Stimulated activated CD4-positive, alpha-beta T cell treated with anti-CD3 and anti-CD28 coated beads, Interleukin-4, amount 100 ng/mL, for 1 hour (primary cell): ENCODE data around the gene ZSWIM5.
"Not testable (repeated sequence)": the region's sequence is repeated elsewhere in the genome, so short reads cannot be mapped to it uniquely, and the experiment has no call there.

Experiments used
- DNase-seq: peaks from one replicate; pipeline ENCODE4 v3.0.0-alpha.2; 2020

The ZSWIM5 gene

GRCh38 chr1:45084562-45084961, 121.8 kb downstream of the ZSWIM5 start:
- DNase-seq, result no peak

DNA sequence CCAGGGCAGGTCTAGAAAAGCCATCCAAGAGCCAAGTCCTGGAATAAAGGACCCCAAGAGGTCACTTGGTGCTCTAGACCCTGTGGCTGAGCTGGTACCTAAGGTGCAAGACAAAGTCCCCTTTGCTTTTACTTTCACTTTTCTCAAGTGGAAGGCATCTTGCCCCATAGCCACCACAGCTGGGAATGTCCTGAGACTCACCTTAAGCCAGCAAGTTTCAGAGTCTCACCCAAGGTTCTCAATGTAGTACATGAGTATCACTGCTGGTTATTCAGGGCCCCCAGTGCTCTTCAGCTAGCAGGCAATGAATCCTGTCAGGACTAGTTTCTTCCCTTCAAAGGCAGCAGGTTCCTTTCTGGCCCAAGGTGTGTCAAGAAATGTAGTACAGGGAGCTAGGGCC, 126.9 kb downstream of the ZSWIM5 start:
- no peak for DNase-seq

- not testable (repeated sequence) for DNase-seq
These were observed 129.4 kb downstream of the ZSWIM5 start for GRCh38 chr1:45076959-45077358.

DNA sequence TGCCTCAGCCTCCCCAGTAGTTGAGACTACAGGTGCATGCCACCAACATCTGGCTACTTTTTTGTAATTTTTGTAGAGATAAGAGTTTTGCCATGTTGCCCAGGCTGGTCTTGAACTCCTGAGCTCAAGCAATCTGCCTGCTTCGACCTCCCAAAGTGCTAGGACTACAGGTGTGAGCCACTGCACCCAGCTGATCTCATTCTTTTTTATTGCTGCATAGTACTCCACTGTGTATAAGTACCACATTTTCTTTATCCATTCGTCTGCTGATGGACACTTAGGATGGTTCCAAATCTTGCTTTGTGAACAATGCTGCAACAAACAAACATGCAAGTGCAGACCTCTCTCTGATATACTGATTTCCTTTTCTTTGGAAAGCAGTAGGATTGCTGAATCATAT, 134.8 kb downstream of the ZSWIM5 start:
- no peak for DNase-seq

DNA sequence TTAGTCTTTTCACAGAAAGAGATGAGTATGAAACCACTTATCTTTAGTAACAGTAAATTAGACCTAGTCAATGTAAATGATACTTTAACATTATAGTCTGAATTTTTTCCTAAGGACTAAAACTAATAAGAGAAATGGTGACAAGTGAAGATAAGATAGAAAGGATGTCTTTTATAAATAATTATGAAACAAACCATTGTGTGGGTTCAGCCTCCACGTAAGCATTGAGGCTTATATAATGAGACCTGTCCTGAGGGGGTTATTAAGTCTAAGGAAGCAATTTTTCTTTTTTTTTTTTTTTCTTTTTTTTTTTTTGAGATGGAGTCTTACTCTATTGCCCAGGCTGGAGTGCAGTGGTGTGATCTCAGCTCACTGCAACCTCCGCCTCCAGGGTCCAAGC, 138.6 kb downstream of the ZSWIM5 start:
- DNase-seq, result no peak

DNA sequence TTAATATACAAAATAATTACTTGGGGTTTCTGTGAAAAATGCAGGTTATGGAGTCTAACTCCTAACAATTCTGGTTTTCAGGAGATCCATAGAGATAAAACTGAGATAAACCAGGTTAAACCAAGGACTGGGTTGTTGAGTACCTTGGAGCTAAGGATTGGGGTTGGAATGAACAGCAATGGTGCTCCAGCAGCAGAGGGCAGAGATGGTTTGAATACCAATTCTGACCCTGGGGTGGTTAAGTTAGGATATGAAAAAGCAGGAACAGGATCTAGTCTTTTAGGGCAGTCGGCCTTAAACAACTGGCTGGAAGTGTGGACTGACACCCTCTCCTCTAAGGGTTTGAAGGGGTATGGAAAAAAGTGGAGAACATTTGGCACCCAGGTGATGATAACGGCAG, 141.3 kb downstream of the ZSWIM5 start:
- DNase-seq, result no peak

DNA sequence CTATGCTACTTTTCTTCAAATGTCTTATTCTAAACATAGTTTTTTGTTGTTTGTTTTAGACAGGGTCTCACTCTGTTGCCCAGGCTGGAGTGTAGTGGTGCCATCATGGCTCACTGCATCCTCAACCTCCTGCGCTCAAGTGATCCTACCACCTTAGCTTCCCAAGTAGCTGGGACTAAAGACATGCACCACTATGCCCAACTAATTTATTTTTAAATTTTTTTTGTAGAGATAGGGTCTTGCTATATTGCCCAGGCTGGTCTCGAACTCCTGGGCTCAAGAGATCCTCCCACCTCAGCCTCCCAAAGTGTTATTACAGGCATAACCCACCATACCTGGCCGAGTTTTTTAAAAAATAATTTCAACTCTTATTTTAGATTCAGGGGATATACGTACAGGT, 143.9 kb downstream of the ZSWIM5 start:
- not testable (repeated sequence) for DNase-seq

- no peak for DNase-seq
These were observed 146.6 kb downstream of the ZSWIM5 start for GRCh38 chr1:45059829-45060228.

GRCh38 chr1:45057542-45057941, 148.9 kb downstream of the ZSWIM5 start:
- no peak for DNase-seq

GRCh38 chr1:45051005-45051772, 155.2 kb downstream of the ZSWIM5 start:
- DNase-seq, result no peak

GRCh38 chr1:45047032-45047431, 159.4 kb downstream of the ZSWIM5 start:
- no peak for DNase-seq

GRCh38 chr1:45044916-45045315, 161.5 kb downstream of the ZSWIM5 start:
- no peak for DNase-seq

DNA sequence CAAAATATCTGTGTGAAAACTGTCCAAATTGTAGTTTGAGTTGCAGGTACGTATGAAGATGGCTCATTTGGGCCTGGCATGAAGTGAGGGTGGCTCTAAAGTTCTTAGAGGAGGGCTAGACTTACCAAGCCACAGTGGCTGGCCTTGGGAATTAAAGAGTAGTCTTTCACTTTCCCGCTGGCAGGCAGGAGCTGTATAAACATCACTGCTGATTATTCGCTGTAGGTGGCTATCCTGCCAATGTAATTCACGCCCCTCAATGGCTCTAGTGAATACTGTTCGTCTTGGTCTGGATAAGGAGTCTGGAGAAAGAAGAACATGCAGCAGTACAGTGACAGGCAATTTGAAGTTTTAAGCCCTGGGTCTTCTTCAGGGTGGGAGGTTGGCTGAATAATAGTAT, 163.3 kb downstream of the ZSWIM5 start:
- DNase-seq, result no peak

GRCh38 chr1:45040297-45040696, 166.1 kb downstream of the ZSWIM5 start:
- DNase-seq, result no peak

- no peak for DNase-seq
These were observed 167.6 kb downstream of the ZSWIM5 start for GRCh38 chr1:45038661-45039364.

- no peak for DNase-seq
These were observed 168.2 kb downstream of the ZSWIM5 start for GRCh38 chr1:45038240-45038639.

GRCh38 chr1:45037456-45037855, 168.9 kb downstream of the ZSWIM5 start:
- no peak for DNase-seq

- DNase-seq, result no peak
These were observed 170.6 kb downstream of the ZSWIM5 start for GRCh38 chr1:45035631-45036301.

GRCh38 chr1:45033356-45033755, 173.0 kb downstream of the ZSWIM5 start:
- DNase-seq, result no peak

DNA sequence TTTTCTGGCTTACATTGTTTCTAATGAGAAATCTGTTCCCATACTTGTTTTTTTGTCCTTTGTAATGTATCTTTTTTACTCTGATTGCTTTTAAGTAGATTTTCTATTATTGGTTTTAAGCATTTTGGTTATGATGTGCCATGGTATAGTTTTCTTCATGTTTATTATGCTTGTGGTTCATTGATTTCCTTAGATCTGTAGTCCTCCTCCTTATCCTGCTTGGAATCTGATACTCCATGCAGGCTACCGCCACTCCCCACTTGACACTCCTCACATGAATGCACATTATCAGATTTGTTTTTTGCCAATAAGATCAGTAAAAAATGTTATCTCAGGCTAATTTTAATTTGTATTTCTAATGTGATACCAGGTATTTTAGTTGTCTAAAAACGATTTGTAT, 173.6 kb downstream of the ZSWIM5 start:
- DNase-seq, result no peak

DNA sequence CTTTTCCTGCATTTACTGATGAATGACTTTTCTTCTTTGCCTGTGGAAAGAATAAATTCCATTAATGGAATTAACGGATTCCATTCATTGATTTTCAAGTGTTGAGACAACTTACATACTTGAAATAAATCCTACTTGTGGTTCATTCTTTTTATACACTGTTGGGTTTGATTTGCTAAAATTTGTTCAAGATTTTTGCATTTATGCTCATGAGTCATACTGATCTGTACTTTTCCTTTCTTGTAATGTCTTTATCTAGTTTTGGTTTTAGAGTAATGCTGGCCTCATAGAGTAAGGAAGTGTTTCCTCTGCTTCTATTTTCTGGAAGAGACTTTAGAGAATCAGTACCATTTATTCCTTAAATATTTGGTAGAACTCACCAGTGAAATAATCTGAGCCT, 180.0 kb downstream of the ZSWIM5 start:
- no peak for DNase-seq

DNA sequence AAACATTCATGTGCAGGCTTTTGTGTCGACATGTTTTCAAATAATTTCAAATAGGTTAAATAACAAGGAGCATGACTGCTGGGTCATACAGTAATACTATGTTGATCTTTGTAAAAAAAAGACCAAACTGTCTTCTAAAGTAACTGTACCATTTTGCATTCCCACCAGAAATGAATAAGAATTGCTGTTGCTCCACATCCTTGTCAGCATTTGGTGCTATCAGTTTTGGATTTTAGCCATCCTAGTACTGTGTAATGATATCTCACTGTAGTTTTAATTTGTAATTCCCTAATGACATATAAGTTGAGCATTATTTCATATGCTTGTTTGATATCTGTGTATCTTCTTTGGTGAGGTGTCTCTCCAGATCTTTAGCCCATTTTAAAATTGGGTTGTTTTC, 182.7 kb downstream of the ZSWIM5 start:
- DNase-seq, result no peak

GRCh38 chr1:45018599-45019230, 187.7 kb downstream of the ZSWIM5 start:
- DNase-seq, result peak; percentile 71

DNA sequence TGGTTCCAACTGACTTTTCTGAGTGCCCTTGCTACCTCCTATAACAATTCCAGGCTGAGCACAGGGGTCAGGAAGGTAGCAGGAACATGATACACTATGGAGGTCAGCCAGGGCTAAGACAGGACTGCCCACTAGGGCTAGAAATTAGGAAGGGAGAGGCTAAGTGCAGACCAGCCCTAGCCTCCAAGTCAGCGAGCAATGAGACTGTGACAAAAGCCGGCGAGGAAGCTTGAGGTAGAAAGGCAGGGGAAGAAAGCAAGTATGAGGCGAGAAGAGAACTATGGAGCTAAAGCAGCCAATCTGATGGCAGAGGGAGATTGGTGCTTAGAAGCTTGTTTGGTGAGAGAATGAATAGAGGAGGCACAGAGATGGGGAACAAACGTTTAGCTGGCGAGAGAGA, 189.6 kb downstream of the ZSWIM5 start:
- DNase-seq, result no peak
